ENCODE measurements around the gene NXPH3. TPM values are rescaled to one million over a fixed set of nuclear protein-coding genes. Genes with fewer than 3 reads are reported as not detected.

The NXPH3 gene
- total and polyA plus RNA-seq, 2 of the 13 experiments (the other 11 are each of a cell fraction or from before 2014, with no cell fraction given), result 0.04 to 0.58 TPM

- TF ChIP-seq KIAA2018 (CRISPR knock-in tag; IDR thresholded peaks at IDR 0.05; ENCODE audit: borderline replicate concordance) (no peak), ZNF510 (CRISPR knock-in tag; IDR thresholded peaks at IDR 0.05; ENCODE audit: low read depth) (no peak), ZKSCAN8 (CRISPR knock-in tag; IDR thresholded peaks at IDR 0.05; ENCODE audit: borderline replicate concordance) (peak; percentile 97), ZBTB26 (CRISPR knock-in tag; IDR thresholded peaks at IDR 0.05; ENCODE audit: borderline replicate concordance) (peak; percentile 25; the same call in 1 of the 2 replicates), ZNF784 (CRISPR knock-in tag; IDR thresholded peaks at IDR 0.05; ENCODE audit: borderline replicate concordance) (peak; percentile 52; the same call in 1 of the 2 replicates), NR2F6 (IDR thresholded peaks at IDR 0.05) (no peak), NR2F6 (CRISPR knock-in tag; IDR thresholded peaks at IDR 0.05) (peak; percentile 71; the same call in 1 of the 2 replicates), TBL1XR1 (IDR thresholded peaks at IDR 0.05; ENCODE audit: borderline replicate concordance, low read length, partially characterized antibody) (peak; percentile 18), SMARCC2 (IDR thresholded peaks at IDR 0.05) (no peak), RAD51 (IDR thresholded peaks at IDR 0.05; ENCODE audit: borderline replicate concordance) (no peak), RBM39 (IDR thresholded peaks at IDR 0.05; ENCODE audit: low read depth, low read length, poor library complexity, severe bottlenecking) (peak; percentile 81), ZNF746 (CRISPR knock-in tag; IDR thresholded peaks at IDR 0.05) (peak; percentile 67; the same call in 1 of the 2 replicates), ZSCAN31 (CRISPR knock-in tag; IDR thresholded peaks at IDR 0.05; ENCODE audit: low read depth) (peak; percentile 31; the same call in 1 of the 2 replicates), ZNF737 (CRISPR knock-in tag; IDR thresholded peaks at IDR 0.05; ENCODE audit: borderline replicate concordance) (0 out of 2 replicates have a peak, but pooled peaks have one; percentile 65), ATF5 (CRISPR knock-in tag; IDR thresholded peaks at IDR 0.05; ENCODE audit: low read depth) (no peak), ONECUT2 (CRISPR knock-in tag; IDR thresholded peaks at IDR 0.05) (no peak), KLF13 (CRISPR knock-in tag; IDR thresholded peaks at IDR 0.05) (no peak), FOXA3 (CRISPR knock-in tag; IDR thresholded peaks at IDR 0.05) (peak; percentile 53; the same call in 1 of the 2 replicates), ZSCAN12 (CRISPR knock-in tag; IDR thresholded peaks at IDR 0.05) (no peak)
Measured at GRCh38 chr17:49567871-49568694, 7.6 kb upstream of the NXPH3 start (continued).

Measured in HepG2 (cell line).